ENCODE results near the gene ATXN10.

Gene ATXN10

DNA sequence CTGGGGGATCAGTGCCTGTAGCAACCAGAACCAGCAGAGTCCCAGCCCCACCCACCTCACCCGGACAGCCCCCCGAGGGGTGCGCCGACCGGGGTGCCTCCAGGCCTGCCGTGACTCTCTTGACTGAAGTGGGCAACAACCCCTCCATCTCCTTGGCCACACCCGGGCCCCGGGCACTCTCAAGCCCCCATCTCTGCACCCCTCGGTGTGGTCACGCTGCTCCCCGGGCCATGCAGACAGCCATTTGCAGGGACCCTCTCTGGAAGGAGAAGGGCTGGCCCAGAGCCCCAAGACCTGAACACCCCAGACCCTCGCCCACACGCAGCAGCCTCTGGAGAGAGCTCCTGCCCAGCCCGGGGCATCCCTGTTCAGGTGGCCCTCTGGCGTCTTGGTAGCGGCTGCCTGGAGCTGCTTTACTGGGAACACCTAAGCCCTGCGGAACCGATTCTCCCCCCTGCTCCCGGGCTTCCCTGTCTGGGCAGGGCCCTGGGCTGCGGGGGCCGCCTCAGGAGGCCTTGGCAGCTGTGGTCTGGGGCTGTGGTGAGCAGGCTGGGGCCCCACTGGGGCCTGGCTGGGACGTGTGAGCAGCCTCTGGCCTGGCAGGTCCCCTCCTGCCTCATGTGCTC is 220.5 kb downstream of the ATXN10 start:
- TF ChIP-seq CTCF (IDR thresholded peaks at IDR 0.05; ENCODE audit: extremely low read depth, missing control alignments) = no peak
- DNase-seq (ENCODE audit: low spot score) = no peak

DNA sequence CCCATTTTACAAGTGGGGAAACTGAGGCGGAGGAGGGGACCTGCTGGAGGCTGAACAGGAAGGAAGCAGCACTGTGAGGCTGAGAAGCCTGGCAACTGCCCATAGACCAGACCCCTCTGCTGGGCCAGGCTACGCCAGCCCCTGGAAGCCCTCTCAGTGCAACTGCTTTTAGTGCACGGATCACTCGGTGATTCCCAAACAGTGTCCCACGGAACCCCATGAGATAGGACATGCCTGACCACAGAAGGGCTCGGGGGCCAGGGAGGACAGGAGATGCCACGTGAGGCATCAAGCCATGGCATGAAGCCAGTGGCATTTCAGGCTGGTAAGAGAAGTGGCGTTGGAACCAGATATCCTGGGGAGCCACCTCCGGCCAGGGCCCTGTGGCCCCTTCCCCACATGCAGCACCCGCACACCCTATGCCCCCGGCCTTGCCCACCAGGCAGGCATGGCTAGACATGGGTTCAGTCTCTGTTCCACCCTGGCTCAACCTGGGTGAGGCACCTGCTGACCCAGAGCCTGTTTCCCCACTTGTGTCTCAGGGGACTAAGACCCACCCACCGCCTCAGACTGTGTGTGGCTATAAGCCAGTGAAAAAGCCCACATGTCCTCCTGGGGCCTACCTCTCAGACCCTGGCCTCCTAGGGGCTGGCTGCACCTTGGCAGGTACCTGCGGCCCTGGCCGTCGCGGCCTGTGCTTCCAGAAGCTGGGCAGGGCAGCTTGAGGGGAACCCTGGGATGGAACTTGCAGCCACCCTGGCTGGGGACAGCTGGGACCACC is 221.2 kb downstream of the ATXN10 start:
- no peak for DNase-seq (ENCODE audit: low spot score)
- TF ChIP-seq CTCF (IDR thresholded peaks at IDR 0.05; ENCODE audit: extremely low read depth, missing control alignments) = no peak

DNA sequence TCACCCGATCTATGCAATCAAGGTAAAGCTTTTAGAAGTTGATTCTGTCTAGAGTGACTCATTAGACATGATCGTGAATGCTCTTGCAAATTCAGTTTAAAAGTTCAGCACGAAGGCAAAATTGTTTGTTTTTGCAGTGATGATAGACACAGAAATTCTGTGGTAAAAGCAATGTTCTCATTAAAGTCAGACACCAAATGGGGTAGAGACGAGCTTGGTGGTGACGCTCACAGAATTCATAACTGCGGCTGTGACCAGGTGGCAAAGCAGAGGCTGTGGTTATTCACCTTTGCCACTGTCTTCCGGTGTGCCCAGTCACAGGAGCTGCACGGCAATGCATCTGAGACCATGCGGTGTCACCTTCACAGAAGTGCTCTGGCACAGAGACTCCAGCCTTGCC is 221.9 kb downstream of the ATXN10 start:
- no peak for TF ChIP-seq CTCF (IDR thresholded peaks at IDR 0.05; ENCODE audit: extremely low read depth, missing control alignments)
- DNase-seq (ENCODE audit: low spot score) = no peak

Measured in GM20000 (cell line).